HCT116 (cell line): Measurements from ENCODE around the gene STX10. TPM values are rescaled to one million over a fixed set of nuclear protein-coding genes. Genes with fewer than 3 reads are reported as not detected.

Source experiments
- ATAC-seq: fragments of 200-7000 bp; cut with Tn5 transposase; 2 replicates; pipeline ENCODE4 v1.9.1; 2020; ENCODE audit warnings: mild to moderate bottlenecking, moderate library complexity
- BruUV-seq: library from RNA; stranded (reverse); fragments of 400-500 nt; replicated peaks from 2 replicates; lab custom pipeline; 2021; lab: Mats Ljungman, UMichigan
- CTCF ChIA-PET: fragments of 300-600 bp; sonication (Branson Sonifier 250); formaldehyde crosslinking; loops from one replicate; lab custom pipeline; 2021; ENCODE audit warnings: antibody characterized with exemption; lab: Charles Lee
- POLR2A ChIA-PET: fragments of 300-600, 350-600 bp; sonication (Branson Sonifier 250); formaldehyde crosslinking; loops from one replicate; lab custom pipeline; 2021; ENCODE audit warnings: antibody characterized with exemption; lab: Charles Lee
- RAD21 ChIA-PET, 2 experiments: fragments of 300-600 bp; sonication (Branson Sonifier 250); formaldehyde crosslinking; loops; one replicate each; lab custom pipeline; 2023; ENCODE audit warnings: low total read pairs in 2 of 2; ENCODE audit not compliant: uncharacterized antibody in 2 of 2, unreplicated experiment in 2 of 2, low non-redundant PET in 1 of 2; lab: Charles Lee
- DNase-seq: peaks from one replicate; pipeline ENCODE4 v3.0.0-alpha.2; 2010; ENCODE audit warnings: low read depth, low spot score
- H2AFZ ChIP-seq: fragments of 200-600 bp; shearing (Covaris generic), sonication (generic); 2 replicates; pipeline ENCODE4 v1.6.1; 2017; ENCODE audit warnings: low read depth, mixed run types, mixed read lengths, antibody characterized with exemption, low read length; ENCODE audit not compliant: poor library complexity, severe bottlenecking
- H3K27ac ChIP-seq: 2 replicates; pipeline ENCODE4 v1.5.1; 2012; ENCODE audit warnings: low read depth, low read length
- H3K27me3 ChIP-seq: fragments of 200-600 bp; sonication (generic); 2 replicates; pipeline ENCODE4 v1.6.1; 2016; ENCODE audit warnings: mixed run types, low read length, mixed read lengths; ENCODE audit not compliant: insufficient read depth
- H3K36me3 ChIP-seq, 2 experiments: fragments of 200-500 bp in 1 of 2; fragments of 200-600 bp in 1 of 2; sonication (Bioruptor generic) in 1 of 2; sonication (generic) in 1 of 2; 2 replicates each; pipeline versions ENCODE4 v1.5.1 to v1.6.1; 2014 to 2016; ENCODE audit warnings: low read length in 2 of 2, inconsistent platforms in 1 of 2, mixed read lengths in 1 of 2, mixed run types in 1 of 2; ENCODE audit not compliant: insufficient read depth in 2 of 2, control insufficient read depth in 1 of 2
- H3K4me1 ChIP-seq, 2 experiments: fragments of 200-600 bp in 1 of 2; sonication (generic) in 1 of 2; 2 replicates each; pipeline versions ENCODE4 v1.5.1 to v1.6.1; 2012 to 2017; ENCODE audit warnings: low read length in 2 of 2, inconsistent platforms in 1 of 2, mild to moderate bottlenecking in 1 of 2, mixed read lengths in 1 of 2, mixed run types in 1 of 2, moderate library complexity in 1 of 2; ENCODE audit not compliant: insufficient read depth in 2 of 2, control insufficient read depth in 1 of 2
- H3K4me2 ChIP-seq: fragments of 200-600 bp; sonication (generic); 2 replicates; pipeline ENCODE4 v1.6.1; 2017; ENCODE audit warnings: mixed run types, low read length, mixed read lengths
- H3K4me3 ChIP-seq, 2 experiments: fragments of 200-600 bp in 1 of 2; sonication (generic) in 1 of 2; replicated peaks in 1 of 2; 2 replicates each; pipeline ENCODE4 v1.5.1; 2011 to 2016; ENCODE audit warnings: low read length in 2 of 2, control low read depth in 1 of 2, low read depth in 1 of 2, mild to moderate bottlenecking in 1 of 2, mixed read lengths in 1 of 2, mixed run types in 1 of 2
- H3K79me2 ChIP-seq: fragments of 200-600 bp; sonication (generic); 2 replicates; pipeline ENCODE4 v1.6.1; 2017; ENCODE audit warnings: mild to moderate bottlenecking, mixed run types, low read length, moderate library complexity, mixed read lengths; ENCODE audit not compliant: insufficient read depth
- H3K9ac ChIP-seq: fragments of 200-600 bp; sonication (generic); 2 replicates; pipeline ENCODE4 v1.6.1; 2016; ENCODE audit warnings: low read length, mixed read lengths
- H3K9me2 ChIP-seq: fragments of 200-600 bp; sonication (generic), shearing (Covaris generic); 2 replicates; pipeline ENCODE4 v1.6.1; 2017; ENCODE audit warnings: mixed run types, mild to moderate bottlenecking, moderate library complexity; ENCODE audit not compliant: insufficient read depth
- H3K9me3 ChIP-seq, 2 experiments: fragments of 200-500 bp in 1 of 2; fragments of 200-600 bp in 1 of 2; sonication (Bioruptor generic) in 1 of 2; sonication (generic) in 1 of 2; 2 replicates each; pipeline ENCODE4 v1.6.1; 2014 to 2017; ENCODE audit warnings: low read length in 2 of 2, mixed read lengths in 2 of 2, inconsistent platforms in 1 of 2, low read depth in 1 of 2, mild to moderate bottlenecking in 1 of 2, mixed run types in 1 of 2, moderate library complexity in 1 of 2; ENCODE audit not compliant: control insufficient read depth in 1 of 2, insufficient read depth in 1 of 2
- H4K20me1 ChIP-seq: fragments of 200-600 bp; sonication (generic), shearing (Covaris generic); 2 replicates; pipeline ENCODE4 v1.6.1; 2017; ENCODE audit warnings: mixed run types, mild to moderate bottlenecking, moderate library complexity; ENCODE audit not compliant: insufficient read depth
- CBX3 ChIP-seq: IDR thresholded peaks from 2 replicates; pipeline ENCODE4 v1.6.1; 2012; ENCODE audit warnings: low read depth
- CEBPB ChIP-seq: IDR thresholded peaks from 2 replicates; pipeline ENCODE4 v1.6.1; 2012; ENCODE audit warnings: low read depth
- EGR1 ChIP-seq: IDR thresholded peaks from 2 replicates; pipeline ENCODE4 v1.6.1; 2012; ENCODE audit warnings: low read depth
- EZH2 ChIP-seq: fragments of 200-600 bp; sonication (generic); IDR thresholded peaks from 2 replicates; pipeline ENCODE4 v1.6.1; 2017; ENCODE audit warnings: antibody characterized with exemption, mixed run types
- JUND ChIP-seq: IDR thresholded peaks from 2 replicates; pipeline ENCODE4 v1.6.1; 2012
- POLR2A ChIP-seq: IDR thresholded peaks from 2 replicates; pipeline ENCODE4 v1.7.0; 2011; ENCODE audit warnings: borderline replicate concordance; ENCODE audit not compliant: insufficient read depth, insufficient read length; ENCODE audit errors: extremely low read depth
- RAD21 ChIP-seq: IDR thresholded peaks from 2 replicates; pipeline ENCODE4 v1.6.1; 2012; ENCODE audit warnings: low read depth, mild to moderate bottlenecking
- SIN3A ChIP-seq: IDR thresholded peaks from 2 replicates; pipeline ENCODE4 v1.6.1; 2012; ENCODE audit warnings: low read depth
- SP1 ChIP-seq: IDR thresholded peaks from 2 replicates; pipeline ENCODE4 v1.6.1; 2012; ENCODE audit warnings: low read depth
- SRF ChIP-seq: IDR thresholded peaks from 2 replicates; pipeline ENCODE4 v1.6.1; 2012; ENCODE audit warnings: low read depth
- YY1 ChIP-seq: IDR thresholded peaks from 2 replicates; pipeline ENCODE4 v1.6.1; 2011; ENCODE audit warnings: low read length, low read depth, moderate library complexity, mild to moderate bottlenecking; ENCODE audit not compliant: insufficient replicate concordance; ENCODE audit errors: extremely low read depth
- ZFX ChIP-seq: fragments of 450-650 bp; IDR thresholded peaks from 2 replicates; pipeline ENCODE4 v1.6.1; 2017
- ZNF274 ChIP-seq: fragments of 200-500 bp; sonication (Bioruptor generic); IDR thresholded peaks from 2 replicates; pipeline ENCODE4 v1.6.1; 2014; ENCODE audit warnings: mild to moderate bottlenecking, low read depth, low read length, inconsistent platforms
- intact Hi-C: fragments of 100-400 bp; cut with micrococcal nuclease; formaldehyde crosslinking; loops from 2 replicates; pipeline ENCODE4 v1.10.0; 2022
- total RNA-seq: library from RNA; stranded (reverse); gene quantifications from one replicate; pipeline ENCODE4 v1.2.1, GENCODE V29; 2021; ENCODE audit not compliant: unreplicated experiment
- TF ChIP-seq, protein P1 (sequence below): IDR thresholded peaks from 2 replicates; pipeline ENCODE4 v1.6.1; 2011; ENCODE audit warnings: mild to moderate bottlenecking, low read length, moderate library complexity; ENCODE audit not compliant: insufficient replicate concordance; ENCODE audit errors: extremely low read depth
- TF ChIP-seq, protein P2 (sequence below): IDR thresholded peaks from 2 replicates; pipeline ENCODE4 v1.6.1; 2012; ENCODE audit warnings: low read depth

STX10 gene
- total RNA-seq, 1 experiment from 2014 or later: 149 TPM

DNA sequence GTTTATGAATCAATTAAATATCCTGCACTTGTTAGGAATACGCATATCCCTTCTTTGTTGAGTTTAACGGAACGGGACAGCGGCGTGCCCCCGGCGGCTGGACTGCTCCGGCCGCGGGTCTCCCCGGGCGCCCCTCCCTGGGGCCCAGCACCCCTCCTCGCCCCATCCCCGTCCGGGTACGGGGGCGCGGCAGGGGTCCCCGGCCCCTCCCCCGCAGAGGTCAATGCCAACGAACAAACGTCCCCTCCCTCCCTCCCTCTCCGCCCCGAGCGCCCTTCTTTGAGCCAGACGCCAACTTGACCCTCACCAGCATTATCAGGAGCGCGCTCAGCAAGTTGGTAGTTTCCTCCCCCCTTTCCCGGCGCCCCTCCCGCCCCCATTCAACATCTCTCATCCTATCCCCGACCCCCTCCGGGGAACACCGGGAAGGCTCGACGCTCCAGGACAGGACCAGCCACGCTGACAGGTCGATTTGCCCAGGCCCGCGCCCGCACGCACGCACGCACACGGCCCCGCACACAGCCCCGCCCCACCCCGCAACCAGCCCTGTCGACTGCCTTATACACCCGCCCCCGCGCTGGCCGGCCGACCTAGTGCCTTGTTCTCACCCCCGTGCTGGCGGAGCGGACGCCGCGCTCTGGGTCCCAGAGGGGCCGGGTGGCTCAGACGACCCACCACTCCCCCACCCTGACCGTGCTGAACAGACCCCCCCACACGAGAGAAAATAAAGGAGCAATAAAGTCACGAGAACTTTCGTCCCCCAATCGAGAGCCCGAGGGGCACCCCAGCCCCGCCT, 52.5 kb downstream of the STX10 start:
- ATAC-seq (peak; percentile 24), DNase-seq (no peak)
- Histone ChIP-seq H3K79me2 (no peaks in the 10 kb centered on the region), H4K20me1 (no peaks in the 10 kb centered on the region), H2AFZ (no peak overlapping the region), H3K9me2 (no peaks in the 10 kb centered on the region), H3K9ac (peak overlapping the region; percentile 25; the same call in 1 of the 2 replicates), H3K4me1 (peaks cover 9 to 46% of the 10 kb centered on the region in 2 experiments; a peak in 3 of 4 replicates), H3K9me3 (no peaks in the 10 kb centered on the region), H3K27ac (no peak overlapping the region), H3K27me3 (no peaks in the 10 kb centered on the region), H3K4me2 (peak overlapping the region; percentile 74), H3K4me3 (peak overlapping the region; percentile 28 to 35), H3K36me3 (no peaks in the 10 kb centered on the region)
- no TSS peak for BruUV-seq
- CTCF ChIA-PET: interaction anchor here (6.6 kb wide), 1 partner anchor 119 kb away, joined by 94 read pairs; no protein-coding TSS in a partner anchor
- POLR2A ChIA-PET: interaction anchor here (0.9 kb wide), 1 partner anchor 113 kb away, joined by 3 read pairs; no protein-coding TSS in a partner anchor
- intact Hi-C loops: no loop called here
- TF ChIP-seq SIN3A: no peak
- TF ChIP-seq ZFX: no peak
- no peak for TF ChIP-seq CEBPB
- TF ChIP-seq, protein P1, sequence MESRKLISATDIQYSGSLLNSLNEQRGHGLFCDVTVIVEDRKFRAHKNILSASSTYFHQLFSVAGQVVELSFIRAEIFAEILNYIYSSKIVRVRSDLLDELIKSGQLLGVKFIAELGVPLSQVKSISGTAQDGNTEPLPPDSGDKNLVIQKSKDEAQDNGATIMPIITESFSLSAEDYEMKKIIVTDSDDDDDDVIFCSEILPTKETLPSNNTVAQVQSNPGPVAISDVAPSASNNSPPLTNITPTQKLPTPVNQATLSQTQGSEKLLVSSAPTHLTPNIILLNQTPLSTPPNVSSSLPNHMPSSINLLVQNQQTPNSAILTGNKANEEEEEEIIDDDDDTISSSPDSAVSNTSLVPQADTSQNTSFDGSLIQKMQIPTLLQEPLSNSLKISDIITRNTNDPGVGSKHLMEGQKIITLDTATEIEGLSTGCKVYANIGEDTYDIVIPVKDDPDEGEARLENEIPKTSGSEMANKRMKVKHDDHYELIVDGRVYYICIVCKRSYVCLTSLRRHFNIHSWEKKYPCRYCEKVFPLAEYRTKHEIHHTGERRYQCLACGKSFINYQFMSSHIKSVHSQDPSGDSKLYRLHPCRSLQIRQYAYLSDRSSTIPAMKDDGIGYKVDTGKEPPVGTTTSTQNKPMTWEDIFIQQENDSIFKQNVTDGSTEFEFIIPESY: no peak
- no peak for TF ChIP-seq EZH2
- TF ChIP-seq, protein P2, sequence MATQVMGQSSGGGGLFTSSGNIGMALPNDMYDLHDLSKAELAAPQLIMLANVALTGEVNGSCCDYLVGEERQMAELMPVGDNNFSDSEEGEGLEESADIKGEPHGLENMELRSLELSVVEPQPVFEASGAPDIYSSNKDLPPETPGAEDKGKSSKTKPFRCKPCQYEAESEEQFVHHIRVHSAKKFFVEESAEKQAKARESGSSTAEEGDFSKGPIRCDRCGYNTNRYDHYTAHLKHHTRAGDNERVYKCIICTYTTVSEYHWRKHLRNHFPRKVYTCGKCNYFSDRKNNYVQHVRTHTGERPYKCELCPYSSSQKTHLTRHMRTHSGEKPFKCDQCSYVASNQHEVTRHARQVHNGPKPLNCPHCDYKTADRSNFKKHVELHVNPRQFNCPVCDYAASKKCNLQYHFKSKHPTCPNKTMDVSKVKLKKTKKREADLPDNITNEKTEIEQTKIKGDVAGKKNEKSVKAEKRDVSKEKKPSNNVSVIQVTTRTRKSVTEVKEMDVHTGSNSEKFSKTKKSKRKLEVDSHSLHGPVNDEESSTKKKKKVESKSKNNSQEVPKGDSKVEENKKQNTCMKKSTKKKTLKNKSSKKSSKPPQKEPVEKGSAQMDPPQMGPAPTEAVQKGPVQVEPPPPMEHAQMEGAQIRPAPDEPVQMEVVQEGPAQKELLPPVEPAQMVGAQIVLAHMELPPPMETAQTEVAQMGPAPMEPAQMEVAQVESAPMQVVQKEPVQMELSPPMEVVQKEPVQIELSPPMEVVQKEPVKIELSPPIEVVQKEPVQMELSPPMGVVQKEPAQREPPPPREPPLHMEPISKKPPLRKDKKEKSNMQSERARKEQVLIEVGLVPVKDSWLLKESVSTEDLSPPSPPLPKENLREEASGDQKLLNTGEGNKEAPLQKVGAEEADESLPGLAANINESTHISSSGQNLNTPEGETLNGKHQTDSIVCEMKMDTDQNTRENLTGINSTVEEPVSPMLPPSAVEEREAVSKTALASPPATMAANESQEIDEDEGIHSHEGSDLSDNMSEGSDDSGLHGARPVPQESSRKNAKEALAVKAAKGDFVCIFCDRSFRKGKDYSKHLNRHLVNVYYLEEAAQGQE: no peak
- no peak for TF ChIP-seq RAD21
- TF ChIP-seq YY1: no peak
- TF ChIP-seq CBX3: no peak
- TF ChIP-seq SP1: no peak
- no peak; the same call in 1 of the 2 replicates for TF ChIP-seq EGR1
- TF ChIP-seq POLR2A: no peak
- no peak for TF ChIP-seq SRF
- TF ChIP-seq JUND: no peak
- no peak for TF ChIP-seq ZNF274
- RAD21 ChIA-PET: interaction anchor here in 1 of 2 experiments (0.5 kb wide), 1 partner anchor 66 kb away, joined by 3 read pairs; no protein-coding TSS in a partner anchor
